Lower leg skin (tissue), 3 donors: ENCODE data around the gene MED27.

Experiments used
- CTCF ChIP-seq, 3 donors: fragments of 450-650 bp; IDR thresholded peaks; one replicate each; pipeline ENCODE4 v1.5.1; 2016; ENCODE audit warnings: antibody characterized with exemption in 3 of 3, mild to moderate bottlenecking in 3 of 3, moderate library complexity in 2 of 3
- POLR2A ChIP-seq, 2 donors: fragments of 450-650 bp; IDR thresholded peaks; one replicate each; pipeline ENCODE4 v1.6.1; 2016 to 2017; ENCODE audit warnings: antibody characterized with exemption in 2 of 2, mild to moderate bottlenecking in 1 of 2, moderate library complexity in 1 of 2

- TF ChIP-seq POLR2A (IDR thresholded peaks at IDR 0.05) = no peak
- no peak for TF ChIP-seq CTCF (IDR thresholded peaks at IDR 0.05)
Measured at GRCh38 chr9:132042324-132042723, 37.3 kb downstream of the MED27 start.
